Measurements from ENCODE around the gene ATP6V0D1. TPM values are rescaled to one million over a fixed set of nuclear protein-coding genes. Genes with fewer than 3 reads are reported as not detected.

ATP6V0D1 gene
- total and polyA plus RNA-seq, 4 experiments from 2014 or later: 42.8 to 133 (median 70.9) TPM

- no peaks in the 10 kb centered on the region for H3K9me3 ChIP-seq (ENCODE audit: control insufficient read depth in 1 of 2, low read length in 2 of 2)
- no peak overlapping the region for H3K27ac ChIP-seq (ENCODE audit: low read depth, low read length)
- intact Hi-C loops (cut with micrococcal nuclease): no loop called here
- peaks cover 25% of the 10 kb centered on the region for H3K27me3 ChIP-seq (ENCODE audit: insufficient read depth, low read length)
- Mint-ChIP-seq H3K4me3 (peak overlapping the region in 4 of 8 donors; percentile 51 to 73 (median 62)), H3K27me3 (peaks cover 40 to 46% of the 10 kb centered on the region in 2 donors), H3K9me3 (peaks cover 0 to 2% (median 0%) of the 10 kb centered on the region in 8 donors), H3K27ac (peak overlapping the region in 2 of 7 donors; percentile 17 to 58), H3K36me3 (no peaks in the 10 kb centered on the region), H3K4me1 (peaks cover 0 to 10% (median 7%) of the 10 kb centered on the region in 4 donors)
- no peak for DNase-seq
- H3K36me3 ChIP-seq (ENCODE audit: insufficient read depth, low read length): no peaks in the 10 kb centered on the region
- ChIA-PET POLR2A (ENCODE audit: partially characterized antibody) (no interaction called here), CTCF (ENCODE audit: partially characterized antibody) (interaction anchor here (1.3 to 2.0 kb wide), 5 partner anchors 10 to 85 kb away, joined by 3 to 8 read pairs (median 7); no protein-coding TSS in a partner anchor)
- H3K4me1 ChIP-seq (ENCODE audit: insufficient read depth, low read length): peaks cover 4% of the 10 kb centered on the region
- H3K4me3 ChIP-seq (ENCODE audit: low read length in 2 of 2): no peak overlapping the region
Measured at GRCh38 chr16:67429053-67429798, 51.7 kb downstream of the ATP6V0D1 start.

- H3K27ac ChIP-seq (ENCODE audit: low read depth, low read length): no peak overlapping the region
- no peak overlapping the region for H3K4me3 ChIP-seq (ENCODE audit: low read length in 2 of 2)
- H3K27me3 ChIP-seq (ENCODE audit: insufficient read depth, low read length): peaks cover 26% of the 10 kb centered on the region
- Mint-ChIP-seq H3K4me3 (no peak overlapping the region), H3K27ac (no peak overlapping the region), H3K27me3 (peaks cover 45 to 46% of the 10 kb centered on the region in 2 donors), H3K9me3 (peaks cover 0 to 2% (median 0%) of the 10 kb centered on the region in 8 donors), H3K4me1 (peaks cover 0 to 10% (median 7%) of the 10 kb centered on the region in 4 donors), H3K36me3 (no peaks in the 10 kb centered on the region)
- no peaks in the 10 kb centered on the region for H3K36me3 ChIP-seq (ENCODE audit: insufficient read depth, low read length)
- H3K9me3 ChIP-seq (ENCODE audit: control insufficient read depth in 1 of 2, low read length in 2 of 2): no peaks in the 10 kb centered on the region
- ChIA-PET CTCF (ENCODE audit: partially characterized antibody) (interaction anchor here (0.5 to 2.6 kb wide), 19 partner anchors 8 to 475 kb away, joined by 3 to 12 read pairs (median 4); partner anchors contain the start of genes ATP6V0D1 and ZDHHC1), POLR2A (ENCODE audit: partially characterized antibody) (no interaction called here)
- H3K4me1 ChIP-seq (ENCODE audit: insufficient read depth, low read length): peaks cover 4% of the 10 kb centered on the region
- intact Hi-C loops (cut with micrococcal nuclease): loop anchor here (1.0 kb wide), 2 partner anchors 37 to 86 kb away; no protein-coding TSS in a partner anchor
- DNase-seq: peak in 4 of 5 donors; percentile 30 to 41 (median 32)
Measured at GRCh38 chr16:67428146-67428731, 52.7 kb downstream of the ATP6V0D1 start.

GRCh38 chr16:67426950-67427349, 54.0 kb downstream of the ATP6V0D1 start:
- peaks cover 0 to 2% (median 0%) of the 10 kb centered on the region in 8 donors for H3K9me3 Mint-ChIP-seq
- H3K4me3 Mint-ChIP-seq: peak overlapping the region in 1 of 8 donors; percentile 10
- H3K27ac Mint-ChIP-seq: no peak overlapping the region
- Histone ChIP-seq H3K27me3 (ENCODE audit: insufficient read depth, low read length) (peaks cover 26% of the 10 kb centered on the region), H3K4me3 (ENCODE audit: low read length in 2 of 2) (no peak overlapping the region), H3K9me3 (ENCODE audit: control insufficient read depth in 1 of 2, low read length in 2 of 2) (no peaks in the 10 kb centered on the region), H3K36me3 (ENCODE audit: insufficient read depth, low read length) (no peaks in the 10 kb centered on the region), H3K4me1 (ENCODE audit: insufficient read depth, low read length) (peaks cover 4% of the 10 kb centered on the region), H3K27ac (ENCODE audit: low read depth, low read length) (no peak overlapping the region)
- CTCF ChIA-PET (ENCODE audit: partially characterized antibody): interaction anchor here (1.1 to 2.6 kb wide), 7 partner anchors 9 to 94 kb away, joined by 4 to 12 read pairs (median 6); partner anchors contain the start of genes ATP6V0D1 and ZDHHC1
- H3K4me1 Mint-ChIP-seq: peaks cover 0 to 8% (median 5%) of the 10 kb centered on the region in 4 donors
- POLR2A ChIA-PET (ENCODE audit: partially characterized antibody): no interaction called here
- intact Hi-C loops (cut with micrococcal nuclease): no loop called here
- peaks cover 42 to 45% of the 10 kb centered on the region in 2 donors for H3K27me3 Mint-ChIP-seq
- no peak for DNase-seq
- no peaks in the 10 kb centered on the region for H3K36me3 Mint-ChIP-seq

DNA sequence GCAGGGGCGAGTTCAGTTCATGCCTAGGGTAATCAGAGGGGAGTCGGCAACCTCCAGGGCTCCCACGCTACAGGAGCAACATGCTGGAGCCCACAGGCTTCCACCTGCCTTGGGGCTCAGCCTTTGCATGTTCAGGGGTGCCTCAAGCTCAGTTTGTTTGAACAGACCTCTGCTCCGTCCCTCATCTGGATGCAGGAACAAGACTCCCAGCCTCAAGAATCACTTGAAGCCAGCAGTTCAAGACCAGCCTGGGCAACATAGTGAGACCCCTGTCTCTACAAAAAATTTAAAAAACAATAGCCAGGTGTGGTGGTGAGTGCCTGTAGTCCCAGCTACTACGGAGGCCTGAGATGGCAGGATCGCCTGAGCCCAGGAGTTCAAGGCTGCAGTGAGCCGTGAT, 54.9 kb downstream of the ATP6V0D1 start:
- H3K27me3 ChIP-seq (ENCODE audit: insufficient read depth, low read length): peaks cover 20% of the 10 kb centered on the region
- ChIA-PET CTCF (ENCODE audit: partially characterized antibody) (interaction anchor here (1.6 to 2.6 kb wide), 4 partner anchors 9 to 95 kb away, joined by 5 to 12 read pairs (median 6); partner anchors contain the start of genes ATP6V0D1 and ZDHHC1), POLR2A (ENCODE audit: partially characterized antibody) (no interaction called here)
- Mint-ChIP-seq H3K27me3 (peaks cover 40 to 45% of the 10 kb centered on the region in 2 donors), H3K4me1 (peaks cover 0 to 6% (median 4%) of the 10 kb centered on the region in 4 donors), H3K9me3 (peaks cover 0 to 2% (median 0%) of the 10 kb centered on the region in 8 donors), H3K27ac (no peak overlapping the region), H3K4me3 (no peak overlapping the region), H3K36me3 (no peaks in the 10 kb centered on the region)
- intact Hi-C loops (cut with micrococcal nuclease): no loop called here
- H3K4me3 ChIP-seq (ENCODE audit: low read length in 2 of 2): no peak overlapping the region
- DNase-seq: no peak
- H3K4me1 ChIP-seq (ENCODE audit: insufficient read depth, low read length): no peaks in the 10 kb centered on the region
- no peaks in the 10 kb centered on the region for H3K36me3 ChIP-seq (ENCODE audit: insufficient read depth, low read length)
- H3K27ac ChIP-seq (ENCODE audit: low read depth, low read length): no peak overlapping the region
- H3K9me3 ChIP-seq (ENCODE audit: control insufficient read depth in 1 of 2, low read length in 2 of 2): no peaks in the 10 kb centered on the region

- DNase-seq: no peak
- H3K27ac Mint-ChIP-seq: no peak overlapping the region
- intact Hi-C loops (cut with micrococcal nuclease): no loop called here
- POLR2A ChIA-PET (ENCODE audit: partially characterized antibody): no interaction called here
- no peaks in the 10 kb centered on the region for H3K4me1 ChIP-seq (ENCODE audit: insufficient read depth, low read length)
- H3K27me3 ChIP-seq (ENCODE audit: insufficient read depth, low read length): peaks cover 20% of the 10 kb centered on the region
- CTCF ChIA-PET (ENCODE audit: partially characterized antibody): no interaction called here
- H3K36me3 Mint-ChIP-seq: no peaks in the 10 kb centered on the region
- H3K27ac ChIP-seq (ENCODE audit: low read depth, low read length): no peak overlapping the region
- peaks cover 0 to 2% (median 0%) of the 10 kb centered on the region in 8 donors for H3K9me3 Mint-ChIP-seq
- peaks cover 0 to 6% (median 4%) of the 10 kb centered on the region in 4 donors for H3K4me1 Mint-ChIP-seq
- no peak overlapping the region for H3K4me3 ChIP-seq (ENCODE audit: low read length in 2 of 2)
- H3K36me3 ChIP-seq (ENCODE audit: insufficient read depth, low read length): no peaks in the 10 kb centered on the region
- H3K4me3 Mint-ChIP-seq: no peak overlapping the region
- H3K27me3 Mint-ChIP-seq: peaks cover 40 to 45% of the 10 kb centered on the region in 2 donors
- H3K9me3 ChIP-seq (ENCODE audit: control insufficient read depth in 1 of 2, low read length in 2 of 2): no peaks in the 10 kb centered on the region
Measured at GRCh38 chr16:67425580-67425979, 55.4 kb downstream of the ATP6V0D1 start.

DNA sequence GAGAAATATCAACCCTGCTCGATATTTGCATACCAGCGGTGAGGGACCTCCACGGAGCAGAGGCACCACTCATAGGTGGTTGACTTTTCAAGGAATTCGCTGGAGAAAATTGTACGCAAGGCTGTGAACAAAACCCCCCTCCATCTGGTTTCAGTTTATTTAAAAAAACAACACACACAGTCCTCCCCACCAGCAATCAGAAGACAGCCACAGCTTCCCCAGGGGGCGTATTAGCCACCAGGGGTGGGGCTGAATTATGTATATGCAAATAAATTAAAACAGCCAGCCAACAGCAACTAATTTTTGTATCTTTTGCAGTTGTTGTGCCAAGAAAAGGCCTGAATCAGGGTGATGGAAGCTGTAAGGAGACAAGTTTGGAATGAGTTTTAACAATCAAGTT, 55.9 kb downstream of the ATP6V0D1 start:
- no peaks in the 10 kb centered on the region for H3K36me3 Mint-ChIP-seq
- no peak for DNase-seq
- H3K4me1 Mint-ChIP-seq: peaks cover 0 to 3% (median under 1%) of the 10 kb centered on the region in 4 donors
- peaks cover 20% of the 10 kb centered on the region for H3K27me3 ChIP-seq (ENCODE audit: insufficient read depth, low read length)
- H3K36me3 ChIP-seq (ENCODE audit: insufficient read depth, low read length): no peaks in the 10 kb centered on the region
- no peak overlapping the region for H3K4me3 Mint-ChIP-seq
- no peak overlapping the region for H3K27ac ChIP-seq (ENCODE audit: low read depth, low read length)
- H3K27me3 Mint-ChIP-seq: peaks cover 36 to 42% of the 10 kb centered on the region in 2 donors
- no peak overlapping the region for H3K27ac Mint-ChIP-seq
- H3K9me3 ChIP-seq (ENCODE audit: control insufficient read depth in 1 of 2, low read length in 2 of 2): no peaks in the 10 kb centered on the region
- intact Hi-C loops (cut with micrococcal nuclease): no loop called here
- POLR2A ChIA-PET (ENCODE audit: partially characterized antibody): no interaction called here
- H3K4me3 ChIP-seq (ENCODE audit: low read length in 2 of 2): no peak overlapping the region
- CTCF ChIA-PET (ENCODE audit: partially characterized antibody): interaction anchor here (1.0 kb wide), 1 partner anchor 9 kb away, joined by 4 read pairs; the partner anchor contains the start of gene ZDHHC1
- H3K4me1 ChIP-seq (ENCODE audit: insufficient read depth, low read length): no peaks in the 10 kb centered on the region
- peaks cover 0 to under 1% (median 0%) of the 10 kb centered on the region in 8 donors for H3K9me3 Mint-ChIP-seq

- no peak for DNase-seq
- no peak overlapping the region for H3K27ac ChIP-seq (ENCODE audit: low read depth, low read length)
- H3K4me3 ChIP-seq (ENCODE audit: low read length in 2 of 2): no peak overlapping the region
- Mint-ChIP-seq H3K4me1 (peaks cover 0 to 2% (median 0%) of the 10 kb centered on the region in 4 donors), H3K27ac (no peak overlapping the region), H3K27me3 (peaks cover 32 to 44% of the 10 kb centered on the region in 2 donors), H3K4me3 (no peak overlapping the region), H3K36me3 (no peaks in the 10 kb centered on the region), H3K9me3 (no peaks in the 10 kb centered on the region)
- ChIA-PET CTCF (ENCODE audit: partially characterized antibody) (interaction anchor here (1.0 kb wide), 1 partner anchor 9 kb away, joined by 4 read pairs; the partner anchor contains the start of gene ZDHHC1), POLR2A (ENCODE audit: partially characterized antibody) (no interaction called here)
- intact Hi-C loops (cut with micrococcal nuclease): no loop called here
- H3K36me3 ChIP-seq (ENCODE audit: insufficient read depth, low read length): no peaks in the 10 kb centered on the region
- H3K4me1 ChIP-seq (ENCODE audit: insufficient read depth, low read length): no peaks in the 10 kb centered on the region
- peaks cover 12% of the 10 kb centered on the region for H3K27me3 ChIP-seq (ENCODE audit: insufficient read depth, low read length)
- no peaks in the 10 kb centered on the region for H3K9me3 ChIP-seq (ENCODE audit: control insufficient read depth in 1 of 2, low read length in 2 of 2)
Measured at GRCh38 chr16:67424261-67424615, 56.7 kb downstream of the ATP6V0D1 start.
